T-helper 17 cell (primary cell): ENCODE data around the gene CD55. TPM values are rescaled to one million over a fixed set of nuclear protein-coding genes. Genes with fewer than 3 reads are reported as not detected.

ENCODE experiments used
- ATAC-seq: fragments of 150-1000 bp; cut with Tn5 transposase; 2 replicates; pipeline ENCODE4 v1.10.0; 2021; ENCODE audit warnings: mild to moderate bottlenecking, moderate library complexity
- DNase-seq, 3 donors: peaks; one replicate each; pipeline versions ENCODE4 v3.0.0 to v3.0.0-alpha.2; 2020 to 2021
- H3K9me3 ChIP-seq: one replicate; pipeline ENCODE4 v1.7.0; 2013; ENCODE audit warnings: low read length, mild to moderate bottlenecking; ENCODE audit not compliant: control insufficient read depth, poor library complexity, severe bottlenecking
- H3K27ac Mint-ChIP-seq: one replicate; pipeline ENCODE4 v1.8.0; 2022; ENCODE audit warnings: mild to moderate bottlenecking, moderate library complexity, mixed read lengths
- H3K27me3 Mint-ChIP-seq: one replicate; pipeline ENCODE4 v1.8.0; 2022; ENCODE audit warnings: mixed read lengths
- H3K36me3 Mint-ChIP-seq: one replicate; pipeline ENCODE4 v1.8.0; 2022; ENCODE audit warnings: low read depth, mixed read lengths
- H3K4me1 Mint-ChIP-seq: one replicate; pipeline ENCODE4 v1.8.0; 2022; ENCODE audit warnings: mild to moderate bottlenecking, mixed read lengths
- H3K4me3 Mint-ChIP-seq: one replicate; pipeline ENCODE4 v1.8.0; 2022; ENCODE audit warnings: mild to moderate bottlenecking, moderate library complexity, mixed read lengths
- total RNA-seq, 4 donors: library from RNA in 2 of 4; stranded (reverse) in 2 of 4; gene quantifications; one replicate each; pipeline ENCODE4 v1.2.3 and lab custom pipeline; 2022 to 2026

CD55 gene
- total RNA-seq, 2 donors from 2014 or later: 98.3 to 133 TPM

DNA sequence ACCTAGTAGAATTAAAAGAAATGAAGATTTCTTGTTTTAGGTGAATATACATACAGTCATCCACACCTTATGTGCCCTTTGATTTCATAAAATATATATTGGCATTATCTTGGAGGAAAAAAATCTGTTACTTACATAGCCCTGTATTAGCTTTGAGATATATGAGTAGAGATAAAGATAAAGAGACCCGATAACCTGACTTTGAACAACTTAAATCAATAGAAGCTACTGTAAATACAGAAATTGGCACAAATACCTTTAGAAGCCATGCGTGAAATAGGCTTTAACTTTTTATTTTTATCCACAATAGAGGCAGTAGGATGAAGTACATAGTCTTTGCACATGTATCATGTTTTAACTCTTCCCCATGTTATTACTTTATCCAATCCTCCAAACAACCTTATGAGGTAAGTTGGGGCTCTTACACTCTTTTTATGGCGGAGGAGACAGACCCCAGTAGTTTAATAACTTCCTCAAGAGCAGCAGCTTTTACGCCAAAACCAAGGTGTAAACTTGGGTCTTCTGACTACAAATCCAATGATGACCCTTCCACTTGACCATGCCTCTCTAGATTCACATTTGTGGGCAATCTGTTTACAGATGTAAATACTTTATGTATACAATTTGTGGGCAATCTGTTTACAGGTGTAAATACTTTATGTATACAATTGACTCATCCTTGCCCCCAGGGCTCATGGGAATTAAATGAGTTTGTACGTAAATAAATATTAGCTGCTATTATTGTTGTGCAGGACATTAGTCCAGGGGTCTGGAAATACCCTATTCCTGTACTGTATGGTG, 2.1 kb downstream of the CD55 start:
- no peak for ATAC-seq
- no peak overlapping the region for H3K27ac Mint-ChIP-seq
- peaks cover 29% of the 10 kb centered on the region for H3K4me1 Mint-ChIP-seq
- peak overlapping the region; percentile 66 for H3K4me3 Mint-ChIP-seq
- H3K27me3 Mint-ChIP-seq: no peaks in the 10 kb centered on the region
- peaks cover 9% of the 10 kb centered on the region for H3K36me3 Mint-ChIP-seq
- H3K9me3 ChIP-seq: no peaks in the 10 kb centered on the region
- no peak for DNase-seq

DNA sequence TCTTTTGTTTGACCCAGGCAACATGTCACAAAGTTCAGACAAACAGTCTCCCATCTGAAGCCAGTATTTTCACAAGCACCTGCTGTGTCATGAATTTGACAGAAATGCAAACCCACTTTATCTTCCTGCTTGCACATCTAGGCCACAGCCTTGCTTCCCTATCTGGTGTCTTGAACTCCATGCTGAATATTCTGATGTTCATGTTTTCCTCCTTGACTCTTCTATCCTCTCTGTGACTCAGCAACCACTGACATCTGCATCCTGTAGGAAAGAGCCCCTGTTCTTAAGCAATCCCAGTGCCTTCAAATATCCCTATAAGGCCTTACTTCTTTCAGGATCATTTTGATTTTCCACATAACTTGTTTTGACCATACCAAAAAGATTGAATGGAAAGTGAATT, 6.5 kb downstream of the CD55 start:
- peak overlapping the region; percentile 7 for H3K4me3 Mint-ChIP-seq
- DNase-seq (no peak), ATAC-seq (no peak)
- H3K4me1 Mint-ChIP-seq: peaks cover 22% of the 10 kb centered on the region
- H3K9me3 ChIP-seq: no peaks in the 10 kb centered on the region
- peak overlapping the region; percentile 19 for H3K27ac Mint-ChIP-seq
- peaks cover 18% of the 10 kb centered on the region for H3K36me3 Mint-ChIP-seq
- no peaks in the 10 kb centered on the region for H3K27me3 Mint-ChIP-seq

DNA sequence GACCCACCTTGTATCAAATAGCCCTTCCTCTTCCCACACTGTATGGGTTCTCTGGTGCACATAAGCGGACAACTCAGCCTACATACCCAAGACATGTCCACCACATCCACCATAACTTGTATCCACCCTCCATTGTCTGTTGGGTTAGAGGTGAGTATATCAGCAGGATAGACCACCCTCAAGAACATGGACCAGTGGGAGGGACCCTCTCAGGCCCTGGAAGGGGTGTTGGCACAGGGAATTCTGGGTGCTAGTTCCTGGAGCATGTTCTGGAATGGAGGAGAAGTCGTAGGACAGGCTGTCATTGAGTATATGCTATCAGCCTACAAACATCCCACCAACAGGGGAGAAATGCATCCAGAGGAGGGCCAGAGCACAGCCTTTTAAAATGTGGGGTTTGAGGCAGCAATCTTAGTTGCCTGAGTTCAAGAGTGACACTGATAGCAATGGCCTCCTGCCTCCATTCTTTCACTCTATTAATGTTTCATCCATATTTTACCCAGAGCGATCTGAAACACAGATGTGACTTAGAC, 7.5 kb downstream of the CD55 start:
- Mint-ChIP-seq H3K4me3 (no peak overlapping the region), H3K36me3 (peaks cover 24% of the 10 kb centered on the region), H3K4me1 (peaks cover 20% of the 10 kb centered on the region), H3K27ac (no peak overlapping the region), H3K27me3 (no peaks in the 10 kb centered on the region)
- DNase-seq (no peak), ATAC-seq (peak; percentile 23)
- H3K9me3 ChIP-seq: no peaks in the 10 kb centered on the region

DNA sequence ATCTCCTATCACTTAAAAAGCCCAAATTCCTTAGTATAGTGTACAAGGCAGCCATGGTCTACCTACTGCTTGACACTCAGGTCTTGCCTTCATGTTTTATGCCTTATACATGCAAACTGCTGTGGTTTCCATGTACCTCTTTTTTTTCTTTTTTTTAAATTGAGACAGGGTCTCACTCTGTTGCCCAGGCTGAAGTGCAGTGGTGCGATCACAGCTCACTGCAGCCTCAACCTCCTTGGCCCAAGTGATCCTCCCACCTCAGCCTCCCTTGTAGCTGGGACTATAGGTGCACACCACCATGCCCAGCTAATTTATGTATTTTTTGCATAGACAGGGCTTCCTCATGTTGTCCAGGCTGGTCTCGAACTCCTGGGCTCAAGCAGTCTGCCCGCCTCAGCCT, 8.0 kb downstream of the CD55 start:
- DNase-seq: no peak
- H3K27ac Mint-ChIP-seq: peak overlapping the region; percentile 73
- no peaks in the 10 kb centered on the region for H3K9me3 ChIP-seq
- peak; percentile 23 for ATAC-seq
- peak overlapping the region; percentile 45 for H3K4me3 Mint-ChIP-seq
- H3K36me3 Mint-ChIP-seq: peaks cover 24% of the 10 kb centered on the region
- H3K4me1 Mint-ChIP-seq: peaks cover 19% of the 10 kb centered on the region
- H3K27me3 Mint-ChIP-seq: no peaks in the 10 kb centered on the region

DNA sequence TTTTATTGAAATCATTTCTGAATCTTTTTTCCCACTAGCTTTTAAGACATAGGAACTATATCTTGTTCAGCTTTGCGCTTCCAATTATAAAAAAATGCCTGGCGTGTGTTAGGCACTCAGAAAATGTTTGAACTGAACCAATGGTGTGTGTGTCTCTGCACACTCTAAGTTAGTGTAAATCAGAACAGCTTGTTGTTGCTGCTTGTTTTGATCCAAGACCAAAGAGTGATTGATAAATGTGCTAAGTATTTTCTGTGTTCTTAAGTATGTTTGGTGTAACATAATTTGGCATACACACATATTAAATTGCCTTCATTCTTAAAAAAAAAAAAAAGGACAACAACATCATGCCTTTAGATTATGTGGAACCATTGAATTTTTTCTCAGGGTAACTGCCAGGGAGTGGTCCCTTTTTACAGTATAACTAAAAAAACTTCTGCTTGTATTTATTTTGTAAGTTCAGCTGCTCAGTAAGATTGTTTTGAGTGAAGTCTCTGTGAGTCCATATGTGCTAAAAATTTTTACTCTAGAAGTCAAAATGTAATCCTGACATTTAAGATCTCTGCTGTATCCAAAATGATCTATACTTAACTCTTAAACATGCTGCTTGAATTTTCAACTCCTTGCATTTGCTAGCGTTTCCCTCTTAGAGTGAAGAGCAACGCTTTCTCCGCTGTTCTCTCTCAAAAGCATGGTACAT, 8.7 kb downstream of the CD55 start:
- Mint-ChIP-seq H3K4me3 (peak overlapping the region; percentile 45), H3K27me3 (no peaks in the 10 kb centered on the region), H3K4me1 (peaks cover 21% of the 10 kb centered on the region), H3K27ac (peak overlapping the region; percentile 73), H3K36me3 (peaks cover 24% of the 10 kb centered on the region)
- ATAC-seq (no peak), DNase-seq (no peak)
- H3K9me3 ChIP-seq: no peaks in the 10 kb centered on the region

DNA sequence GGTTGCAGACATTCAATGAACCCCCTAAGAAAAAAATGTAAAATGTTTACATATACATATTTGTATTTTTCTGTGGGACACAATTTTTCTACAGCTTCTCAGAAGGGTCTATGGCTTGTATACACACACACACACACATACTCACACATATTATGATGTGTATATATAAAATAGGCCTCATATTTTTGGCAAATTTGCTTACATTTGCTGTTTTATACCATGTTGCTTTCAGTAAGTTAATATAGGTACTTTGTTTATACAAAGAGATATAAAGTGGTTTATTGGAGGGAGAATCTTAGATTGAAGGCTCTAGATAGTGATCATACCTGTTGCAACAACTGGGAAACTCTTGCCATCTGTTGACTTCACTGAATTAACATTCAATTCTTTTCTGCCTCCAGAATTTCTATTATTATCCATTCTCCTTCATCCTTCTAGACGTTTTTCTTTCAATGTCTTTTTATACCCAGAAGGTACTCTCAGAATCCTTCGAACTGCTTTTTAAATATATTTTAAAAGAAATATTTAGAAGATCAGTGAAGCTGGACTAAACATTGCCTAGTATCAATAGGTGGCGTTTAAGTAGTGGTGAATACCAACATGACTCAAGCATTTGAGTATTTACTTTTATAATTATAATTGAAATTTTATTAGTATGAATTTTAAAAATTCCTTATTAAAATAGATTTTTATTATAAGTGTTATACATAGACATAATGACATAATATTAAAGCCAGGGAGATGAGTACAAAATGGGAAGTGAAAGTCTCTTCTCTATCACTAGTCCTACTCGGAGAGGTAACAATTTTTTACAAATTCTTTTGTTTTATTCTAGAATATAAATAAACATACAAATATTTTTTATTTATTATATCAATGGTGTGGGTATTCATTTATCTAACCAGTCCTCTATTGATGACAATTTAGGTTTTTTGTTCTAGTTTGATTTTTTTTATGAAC, 10.2 kb downstream of the CD55 start:
- ATAC-seq (no peak), DNase-seq (no peak)
- H3K4me3 Mint-ChIP-seq: no peak overlapping the region
- H3K9me3 ChIP-seq: no peaks in the 10 kb centered on the region
- peak overlapping the region; percentile 73 for H3K27ac Mint-ChIP-seq
- peaks cover 33% of the 10 kb centered on the region for H3K4me1 Mint-ChIP-seq
- no peaks in the 10 kb centered on the region for H3K27me3 Mint-ChIP-seq
- peaks cover 24% of the 10 kb centered on the region for H3K36me3 Mint-ChIP-seq

DNA sequence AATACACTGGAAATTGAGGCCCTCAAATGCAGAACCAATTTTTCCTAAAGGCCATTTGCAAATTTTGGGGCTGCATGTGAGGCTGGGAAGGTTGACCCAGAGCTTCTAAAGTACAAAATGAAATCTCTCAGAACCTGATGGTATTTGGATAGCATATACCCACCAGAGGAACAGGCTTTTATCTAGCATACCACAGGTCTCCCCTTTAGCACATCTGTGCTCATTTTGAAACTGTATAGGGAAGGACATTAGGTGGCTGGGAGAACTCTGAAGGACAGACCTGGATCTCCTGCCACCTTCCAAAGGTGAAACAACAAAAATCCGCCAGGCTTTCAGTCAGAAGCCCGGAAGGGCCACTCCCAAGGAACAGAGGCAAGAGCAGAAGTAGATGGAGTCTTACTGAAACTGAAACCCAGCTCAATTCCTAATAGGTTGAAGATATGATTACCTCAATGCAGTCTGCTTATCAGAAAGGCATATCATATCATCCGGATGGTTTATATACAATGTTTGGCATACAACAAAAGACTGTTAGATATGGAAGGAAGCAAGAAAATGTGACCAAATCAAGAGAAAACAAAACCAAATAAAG, 11.6 kb downstream of the CD55 start:
- Mint-ChIP-seq H3K36me3 (peaks cover 24% of the 10 kb centered on the region), H3K27ac (peak overlapping the region; percentile 54), H3K27me3 (no peaks in the 10 kb centered on the region), H3K4me3 (peak overlapping the region; percentile 55), H3K4me1 (peaks cover 35% of the 10 kb centered on the region)
- no peaks in the 10 kb centered on the region for H3K9me3 ChIP-seq
- ATAC-seq (no peak), DNase-seq (no peak)

DNA sequence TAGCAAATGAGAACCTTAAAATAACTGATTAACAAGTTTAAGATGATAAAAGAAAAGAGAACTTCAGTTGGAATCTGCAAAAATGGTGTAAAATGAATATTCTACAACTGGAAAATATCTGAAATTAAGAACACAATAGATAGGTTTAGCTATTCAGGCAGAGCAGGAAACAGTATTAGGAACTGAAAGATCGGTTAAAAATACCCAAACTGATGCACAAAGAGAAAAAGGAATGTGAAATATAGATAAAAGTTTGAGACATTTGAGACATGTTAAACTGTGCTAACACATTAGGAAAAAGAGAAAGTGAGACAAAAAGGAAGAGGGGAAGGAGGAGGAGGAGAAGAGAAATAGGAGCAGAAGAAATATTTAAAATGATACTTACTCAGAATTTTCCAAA, 12.1 kb downstream of the CD55 start:
- ATAC-seq: no peak
- Mint-ChIP-seq H3K4me3 (peak overlapping the region; percentile 42), H3K27ac (peak overlapping the region; percentile 54), H3K4me1 (peaks cover 34% of the 10 kb centered on the region), H3K36me3 (peaks cover 22% of the 10 kb centered on the region), H3K27me3 (no peaks in the 10 kb centered on the region)
- no peaks in the 10 kb centered on the region for H3K9me3 ChIP-seq
- no peak for DNase-seq

DNA sequence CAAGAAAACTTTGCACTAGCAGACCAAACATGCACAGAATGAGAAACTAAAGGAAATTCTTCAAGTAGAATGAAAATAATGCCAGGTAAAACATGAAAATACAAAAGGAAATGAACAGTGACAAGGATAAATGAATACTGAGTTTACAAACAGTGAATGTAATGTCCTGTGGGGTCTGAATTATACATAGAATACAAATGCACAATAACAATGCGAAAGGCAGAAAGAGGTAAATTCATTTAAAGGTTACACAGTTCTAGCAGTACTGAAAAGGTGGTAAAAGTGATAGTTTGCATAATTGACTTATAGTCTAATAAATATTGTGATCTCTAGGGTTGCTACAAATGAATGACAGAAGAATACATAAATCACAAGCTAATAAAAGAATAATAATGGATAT, 12.9 kb downstream of the CD55 start:
- H3K36me3 Mint-ChIP-seq: peaks cover 21% of the 10 kb centered on the region
- DNase-seq (no peak), ATAC-seq (no peak)
- no peaks in the 10 kb centered on the region for H3K27me3 Mint-ChIP-seq
- peaks cover 34% of the 10 kb centered on the region for H3K4me1 Mint-ChIP-seq
- H3K27ac Mint-ChIP-seq: peak overlapping the region; percentile 19
- H3K9me3 ChIP-seq: no peaks in the 10 kb centered on the region
- H3K4me3 Mint-ChIP-seq: no peak overlapping the region

DNA sequence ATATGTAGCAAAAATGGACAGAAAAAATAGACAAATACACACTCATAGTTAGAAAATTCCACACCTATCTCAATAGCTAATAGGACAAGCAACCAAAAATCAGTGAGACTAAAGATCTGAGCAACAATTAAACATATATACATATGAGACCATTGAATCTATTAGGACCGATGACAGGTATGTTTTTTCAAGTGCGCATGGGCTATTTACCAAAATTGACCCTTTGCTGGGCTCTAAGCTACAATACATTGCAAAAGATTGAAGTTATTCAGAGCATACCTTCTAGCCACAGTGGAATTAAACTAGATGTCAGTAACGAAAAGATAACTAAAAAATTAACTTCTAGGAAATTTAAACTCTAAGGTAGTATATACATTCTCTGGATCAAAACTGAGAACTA, 13.7 kb downstream of the CD55 start:
- Mint-ChIP-seq H3K36me3 (peaks cover 15% of the 10 kb centered on the region), H3K27me3 (no peaks in the 10 kb centered on the region), H3K27ac (peak overlapping the region; percentile 19), H3K4me1 (peaks cover 34% of the 10 kb centered on the region), H3K4me3 (peak overlapping the region; percentile 55)
- no peak for ATAC-seq
- DNase-seq: no peak
- H3K9me3 ChIP-seq: no peaks in the 10 kb centered on the region

DNA sequence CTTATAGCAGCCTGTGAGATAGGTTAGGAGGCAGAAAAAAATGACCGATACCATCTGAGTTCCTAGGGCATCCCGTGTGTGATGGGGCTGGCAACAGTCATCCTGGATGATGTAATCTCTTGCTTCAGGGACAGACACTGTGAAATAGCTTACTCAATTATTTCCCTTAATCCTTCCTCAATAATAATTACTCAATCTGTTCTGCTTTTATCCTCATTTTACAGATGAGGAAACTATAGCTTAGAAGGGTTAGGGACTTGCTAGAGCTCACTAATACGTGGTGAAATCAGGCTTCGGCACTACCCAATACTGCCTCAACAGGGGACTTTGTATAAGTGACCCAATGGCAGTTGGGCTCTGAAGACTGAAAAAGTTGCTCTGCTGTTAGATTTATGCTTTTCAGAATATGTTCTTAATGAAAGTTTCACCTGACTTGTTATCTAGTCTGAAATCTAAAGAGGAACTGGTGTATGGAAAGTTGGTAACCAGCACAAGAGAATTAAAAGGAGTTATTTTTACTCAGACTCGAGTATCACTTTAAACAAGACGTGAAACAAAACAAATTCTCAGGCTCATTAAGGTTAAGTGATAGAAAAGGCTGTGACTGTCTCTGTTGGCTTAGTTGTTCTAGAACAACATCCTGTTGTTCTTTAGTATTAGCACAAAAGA, 14.4 kb downstream of the CD55 start:
- peaks cover 31% of the 10 kb centered on the region for H3K4me1 Mint-ChIP-seq
- peaks cover 13% of the 10 kb centered on the region for H3K36me3 Mint-ChIP-seq
- DNase-seq: no peak
- peak overlapping the region; percentile 19 for H3K27ac Mint-ChIP-seq
- H3K27me3 Mint-ChIP-seq: no peaks in the 10 kb centered on the region
- H3K9me3 ChIP-seq: no peaks in the 10 kb centered on the region
- H3K4me3 Mint-ChIP-seq: peak overlapping the region; percentile 13
- peak; percentile 72 for ATAC-seq
